Nephron progenitor cell (in vitro differentiated cells): ENCODE data around the gene DMAP1.

Source experiments
- DNase-seq: peaks from one replicate; pipeline ENCODE4 v3.0.0; 2021
- H3K27ac Mint-ChIP-seq: 2 replicates; pipeline ENCODE4 v1.8.0; 2021; ENCODE audit warnings: mild to moderate bottlenecking, moderate library complexity, mixed read lengths
- H3K27me3 Mint-ChIP-seq: 2 replicates; pipeline ENCODE4 v1.8.0; 2021; ENCODE audit warnings: mild to moderate bottlenecking, low read depth, mixed read lengths; ENCODE audit not compliant: poor library complexity
- H3K36me3 Mint-ChIP-seq: 2 replicates; pipeline ENCODE4 v1.8.0; 2021; ENCODE audit warnings: low read depth, mixed read lengths
- H3K4me1 Mint-ChIP-seq: 2 replicates; pipeline ENCODE4 v1.8.0; 2021; ENCODE audit warnings: mixed read lengths
- H3K4me3 Mint-ChIP-seq: 2 replicates; pipeline ENCODE4 v1.8.0; 2021; ENCODE audit warnings: mild to moderate bottlenecking, moderate library complexity, mixed read lengths
- H3K9me3 Mint-ChIP-seq: 2 replicates; pipeline ENCODE4 v1.8.0; 2021; ENCODE audit warnings: mild to moderate bottlenecking, moderate library complexity, mixed read lengths
- CTCF ChIP-seq: fragments of 200-600 bp; sonication (generic); IDR thresholded peaks from 2 replicates; pipeline ENCODE4 v1.5.0; 2021; ENCODE audit warnings: antibody characterized with exemption

DMAP1 gene

GRCh38 chr1:44239961-44240371 lies 26.7 kb downstream of the DMAP1 start:
- no peak for TF ChIP-seq CTCF
- peak overlapping the region; percentile 11 for H3K4me3 Mint-ChIP-seq

GRCh38 chr1:44240802-44241671 lies 27.8 kb downstream of the DMAP1 start:
- no peak for DNase-seq
- no peak overlapping the region for H3K27ac Mint-ChIP-seq
- H3K36me3 Mint-ChIP-seq = peaks cover 8% of the 10 kb centered on the region
- no peaks in the 10 kb centered on the region for H3K9me3 Mint-ChIP-seq
- no peak for TF ChIP-seq CTCF
- no peak overlapping the region for H3K4me3 Mint-ChIP-seq
- H3K4me1 Mint-ChIP-seq = peaks cover 100% of the 10 kb centered on the region
- peaks cover 23% of the 10 kb centered on the region for H3K27me3 Mint-ChIP-seq

More at GRCh38 chr1:44239961-44240371, 26.7 kb downstream of the DMAP1 start:
- DNase-seq = no peak
- peaks cover 29% of the 10 kb centered on the region for H3K27me3 Mint-ChIP-seq
- no peaks in the 10 kb centered on the region for H3K9me3 Mint-ChIP-seq
- H3K27ac Mint-ChIP-seq = no peak overlapping the region
- peaks cover 97% of the 10 kb centered on the region for H3K4me1 Mint-ChIP-seq
- H3K36me3 Mint-ChIP-seq = peaks cover 13% of the 10 kb centered on the region

- peaks cover 13% of the 10 kb centered on the region for H3K36me3 Mint-ChIP-seq
- no peaks in the 10 kb centered on the region for H3K9me3 Mint-ChIP-seq
- H3K4me3 Mint-ChIP-seq = no peak overlapping the region
- no peak for TF ChIP-seq CTCF
- peaks cover 86% of the 10 kb centered on the region for H3K4me1 Mint-ChIP-seq
- peaks cover 20% of the 10 kb centered on the region for H3K27me3 Mint-ChIP-seq
- no peak for DNase-seq
- H3K27ac Mint-ChIP-seq = no peak overlapping the region
Measured at GRCh38 chr1:44242746-44243145, 29.5 kb downstream of the DMAP1 start.

GRCh38 chr1:44243782-44244495 lies 30.7 kb downstream of the DMAP1 start:
- Mint-ChIP-seq H3K4me1 (peaks cover 74% of the 10 kb centered on the region), H3K27me3 (peaks cover 20% of the 10 kb centered on the region), H3K4me3 (no peak overlapping the region), H3K27ac (no peak overlapping the region), H3K9me3 (no peaks in the 10 kb centered on the region), H3K36me3 (peaks cover 19% of the 10 kb centered on the region)
- no peak for DNase-seq
- TF ChIP-seq CTCF = no peak

- no peak for TF ChIP-seq CTCF
- H3K4me1 Mint-ChIP-seq = peaks cover 69% of the 10 kb centered on the region
- H3K9me3 Mint-ChIP-seq = no peaks in the 10 kb centered on the region
- peak; percentile 61 for DNase-seq
- no peak overlapping the region for H3K4me3 Mint-ChIP-seq
- peaks cover 17% of the 10 kb centered on the region for H3K27me3 Mint-ChIP-seq
- peak overlapping the region; percentile 13 for H3K27ac Mint-ChIP-seq
- H3K36me3 Mint-ChIP-seq = peaks cover 19% of the 10 kb centered on the region
Measured at GRCh38 chr1:44244986-44245385, 31.7 kb downstream of the DMAP1 start.
